Measurements from ENCODE around the gene PRAMEF2. TPM values are rescaled to one million over a fixed set of nuclear protein-coding genes. Genes with fewer than 3 reads are reported as not detected.
"Not testable (repeated sequence)": the region's sequence is repeated elsewhere in the genome, so short reads cannot be mapped to it uniquely, and the experiment has no call there.

PRAMEF2 gene, protein sequence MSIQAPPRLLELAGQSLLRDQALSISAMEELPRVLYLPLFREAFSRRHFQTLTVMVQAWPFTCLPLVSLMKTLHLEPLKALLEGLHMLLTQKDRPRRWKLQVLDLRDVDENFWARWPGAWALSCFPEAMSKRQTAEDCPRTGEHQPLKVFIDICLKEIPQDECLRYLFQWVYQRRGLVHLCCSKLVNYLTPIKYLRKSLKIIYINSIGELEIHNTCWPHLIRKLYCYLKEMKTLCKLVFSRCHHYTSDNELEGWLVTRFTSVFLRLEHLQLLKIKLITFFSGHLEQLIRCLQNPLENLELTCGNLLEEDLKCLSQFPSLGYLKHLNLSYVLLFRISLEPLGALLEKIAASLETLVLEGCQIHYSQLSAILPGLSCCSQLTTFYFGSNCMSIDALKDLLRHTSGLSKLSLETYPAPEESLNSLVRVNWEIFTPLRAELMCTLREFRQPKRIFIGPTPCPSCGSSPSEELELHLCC
- polyA plus RNA-seq, result not detected

- H3K36me3 Mint-ChIP-seq, H3K4me1 Mint-ChIP-seq, H3K9me3 Mint-ChIP-seq, H3K4me3 Mint-ChIP-seq, H3K27ac Mint-ChIP-seq, H3K27me3 Mint-ChIP-seq: not testable (repeated sequence)
These were observed at the start of gene PRAMEF2 for GRCh38 chr1:12856786-12857185. TSS of gene PRAMEF2 (plus strand) at chr1:12857086. CDS start at chr1:12859010, 1,924 bp downstream.

GRCh38 chr1:12809933-12810332, 47.0 kb upstream of the PRAMEF2 start:
- Mint-ChIP-seq H3K27me3 (peaks cover 11% of the 10 kb centered on the region), H3K4me1 (peaks cover 0 to 4% (median 0%) of the 10 kb centered on the region in 3 donors), H3K27ac (no peak overlapping the region), H3K4me3 (no peak overlapping the region), H3K9me3 (peaks cover 5 to 10% (median 7%) of the 10 kb centered on the region in 3 donors), H3K36me3 (no peaks in the 10 kb centered on the region)

- H3K36me3 Mint-ChIP-seq, result no peaks in the 10 kb centered on the region
- peaks cover 8% of the 10 kb centered on the region for H3K27me3 Mint-ChIP-seq
- H3K4me3 Mint-ChIP-seq, result no peak overlapping the region
These were observed 46.0 kb upstream of the PRAMEF2 start for GRCh38 chr1:12810691-12811408.

DNA sequence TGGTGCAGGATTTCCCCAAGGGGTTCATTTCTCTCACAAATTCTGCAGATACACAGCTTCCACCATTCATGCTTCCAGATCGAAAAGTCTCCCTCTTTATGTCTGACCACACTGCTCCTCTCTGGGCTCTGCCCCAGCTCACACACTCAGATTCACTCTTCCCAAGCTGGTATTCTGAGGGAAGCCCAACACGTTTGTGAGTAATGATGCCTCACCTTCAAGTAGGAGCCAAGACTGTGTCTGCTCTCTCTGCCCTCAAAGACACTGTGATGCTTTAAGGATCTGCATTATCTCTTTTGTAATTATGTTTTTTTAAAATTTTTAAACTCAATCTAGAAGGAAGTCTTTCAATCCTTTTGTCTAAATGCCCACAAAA, 45.5 kb upstream of the PRAMEF2 start:
- peaks cover 7% of the 10 kb centered on the region for H3K27me3 Mint-ChIP-seq
- H3K36me3 Mint-ChIP-seq, result no peaks in the 10 kb centered on the region
- peaks cover under 1 to 7% (median 4%) of the 10 kb centered on the region in 3 donors for H3K9me3 Mint-ChIP-seq
- peaks cover 0 to 4% (median 0%) of the 10 kb centered on the region in 3 donors for H3K4me1 Mint-ChIP-seq
- H3K4me3 Mint-ChIP-seq, result no peak overlapping the region
- no peak overlapping the region for H3K27ac Mint-ChIP-seq

More at GRCh38 chr1:12810691-12811408, 46.0 kb upstream of the PRAMEF2 start:
- no peak overlapping the region for H3K27ac Mint-ChIP-seq
- H3K4me1 Mint-ChIP-seq, result peaks cover 0 to 4% (median 0%) of the 10 kb centered on the region in 3 donors
- peaks cover 2 to 7% (median 4%) of the 10 kb centered on the region in 3 donors for H3K9me3 Mint-ChIP-seq

DNA sequence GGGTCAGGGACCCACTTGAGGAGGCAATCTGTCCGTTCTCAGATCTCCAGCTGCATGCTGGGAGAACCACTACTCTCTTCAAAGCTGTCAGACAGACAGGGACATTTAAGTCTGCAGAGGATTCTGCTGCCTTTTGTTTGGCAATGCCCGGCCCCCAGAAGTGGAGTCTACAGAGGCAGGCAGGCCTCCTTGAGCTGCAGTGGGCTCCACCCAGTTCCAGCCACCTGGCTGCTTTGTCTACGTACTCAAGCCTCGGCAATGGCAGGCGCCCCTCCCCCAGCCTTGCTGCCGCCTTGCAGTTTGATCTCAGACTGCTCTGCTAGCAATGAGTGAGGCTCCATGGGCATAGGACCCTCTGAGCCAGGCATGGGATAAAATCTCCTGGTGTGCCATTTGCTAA, 37.8 kb upstream of the PRAMEF2 start:
- not testable (repeated sequence) for H3K27ac Mint-ChIP-seq, H3K4me3 Mint-ChIP-seq, H3K36me3 Mint-ChIP-seq, H3K9me3 Mint-ChIP-seq, H3K27me3 Mint-ChIP-seq, H3K4me1 Mint-ChIP-seq

GRCh38 chr1:12831310-12831709, 25.6 kb upstream of the PRAMEF2 start, which contains the start of gene PRAMEF11:
TSS of gene PRAMEF11 (minus strand) at chr1:12831410. CDS start at chr1:12828789, 2,621 bp downstream.
- not testable (repeated sequence) for H3K27ac Mint-ChIP-seq, H3K27me3 Mint-ChIP-seq, H3K4me1 Mint-ChIP-seq, H3K4me3 Mint-ChIP-seq, H3K9me3 Mint-ChIP-seq, H3K36me3 Mint-ChIP-seq

- not testable (repeated sequence) for H3K27ac Mint-ChIP-seq, H3K27me3 Mint-ChIP-seq, H3K36me3 Mint-ChIP-seq, H3K4me3 Mint-ChIP-seq, H3K9me3 Mint-ChIP-seq, H3K4me1 Mint-ChIP-seq
These were observed 23.6 kb upstream of the PRAMEF2 start for GRCh38 chr1:12833251-12833650.

- not testable (repeated sequence) for H3K27me3 Mint-ChIP-seq, H3K27ac Mint-ChIP-seq, H3K36me3 Mint-ChIP-seq, H3K4me1 Mint-ChIP-seq, H3K9me3 Mint-ChIP-seq, H3K4me3 Mint-ChIP-seq
These were observed 8.3 kb upstream of the PRAMEF2 start, which contains the start of gene HNRNPCL1 for GRCh38 chr1:12848620-12849019. TSS of gene HNRNPCL1 (minus strand) at chr1:12848720. CDS start at chr1:12848289, 431 bp downstream.

GRCh38 chr1:12851779-12852178, 5.1 kb upstream of the PRAMEF2 start:
- Mint-ChIP-seq H3K27ac (no peak overlapping the region), H3K36me3 (peaks cover 1% of the 10 kb centered on the region), H3K4me3 (no peak overlapping the region), H3K27me3 (no peaks in the 10 kb centered on the region), H3K4me1 (no peaks in the 10 kb centered on the region), H3K9me3 (no peaks in the 10 kb centered on the region)

- not testable (repeated sequence) for H3K4me1 Mint-ChIP-seq, H3K36me3 Mint-ChIP-seq, H3K27ac Mint-ChIP-seq, H3K4me3 Mint-ChIP-seq, H3K27me3 Mint-ChIP-seq, H3K9me3 Mint-ChIP-seq
These were observed 6.4 kb downstream of the PRAMEF2 start for GRCh38 chr1:12863131-12863880.

- H3K9me3 Mint-ChIP-seq, H3K27ac Mint-ChIP-seq, H3K4me1 Mint-ChIP-seq, H3K27me3 Mint-ChIP-seq, H3K4me3 Mint-ChIP-seq, H3K36me3 Mint-ChIP-seq: not testable (repeated sequence)
These were observed 21.6 kb downstream of the PRAMEF2 start for GRCh38 chr1:12878453-12878852.

DNA sequence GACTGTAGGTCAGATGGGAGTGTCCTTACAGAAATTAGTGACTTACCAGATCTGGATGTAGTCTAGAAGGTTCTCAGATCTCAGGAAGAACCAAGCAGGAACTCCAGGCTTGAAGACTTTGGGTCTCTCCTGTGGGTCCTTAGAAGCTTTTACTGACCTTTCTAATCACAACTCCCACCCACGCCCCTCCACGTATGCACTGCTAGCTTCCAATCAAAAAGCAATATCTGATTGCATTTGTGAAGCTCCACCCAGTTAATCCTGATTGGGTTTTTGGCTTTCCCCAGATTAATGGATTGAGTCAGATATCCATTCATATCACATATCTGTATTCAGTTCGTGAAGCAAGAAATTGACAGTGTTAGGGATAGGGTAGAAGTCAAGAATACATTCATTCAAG, 29.2 kb downstream of the PRAMEF2 start, which contains the start of gene PRAMEF4:
PRAMEF4 (minus strand) TSS at position 101 of the 400 bp plus-strand sequence. CDS start 2,807 bp downstream, outside the sequence.
- H3K36me3 Mint-ChIP-seq, H3K9me3 Mint-ChIP-seq, H3K27ac Mint-ChIP-seq, H3K4me1 Mint-ChIP-seq, H3K27me3 Mint-ChIP-seq, H3K4me3 Mint-ChIP-seq: not testable (repeated sequence)

DNA sequence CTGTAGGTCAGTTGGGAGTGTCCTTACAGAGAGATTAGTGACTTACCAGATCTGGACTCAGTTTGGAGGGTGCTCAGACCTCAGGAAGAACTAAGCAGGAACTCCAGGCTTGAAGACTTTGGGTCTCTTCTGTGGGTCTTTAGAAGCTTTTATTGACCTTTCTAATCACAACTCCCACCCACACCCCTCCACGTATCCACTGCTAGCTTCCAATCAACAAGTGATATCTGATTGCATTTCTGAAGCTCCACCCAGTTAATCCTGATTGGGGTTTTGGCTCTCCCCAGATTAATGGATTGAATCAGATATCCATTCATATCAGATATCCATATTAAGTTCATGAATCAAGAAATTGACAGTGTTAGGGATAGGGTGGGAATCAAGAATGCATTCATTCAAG, 41.3 kb downstream of the PRAMEF2 start, which contains the start of gene PRAMEF10:
PRAMEF10 (minus strand) TSS at position 101 of the 400 bp plus-strand sequence. CDS start 2,423 bp downstream, outside the sequence.
- H3K36me3 Mint-ChIP-seq, H3K9me3 Mint-ChIP-seq, H3K27me3 Mint-ChIP-seq, H3K27ac Mint-ChIP-seq, H3K4me3 Mint-ChIP-seq, H3K4me1 Mint-ChIP-seq: not testable (repeated sequence)

GRCh38 chr1:12899186-12899585, 42.3 kb downstream of the PRAMEF2 start:
- not testable (repeated sequence) for H3K36me3 Mint-ChIP-seq, H3K9me3 Mint-ChIP-seq, H3K27ac Mint-ChIP-seq, H3K4me3 Mint-ChIP-seq, H3K27me3 Mint-ChIP-seq, H3K4me1 Mint-ChIP-seq

Measured in IgD-negative memory B cell (primary cell).